Astrocyte of the hippocampus (primary cell): ENCODE data around the gene RHOXF2B.
"Not testable (repeated sequence)": the region's sequence is repeated elsewhere in the genome, so short reads cannot be mapped to it uniquely, and the experiment has no call there.

Experiments used
- DNase-seq: peaks from one replicate; pipeline ENCODE4 v3.0.0; 2011; ENCODE audit warnings: low read depth, low spot score

The RHOXF2B gene

GRCh38 chrX:120077590-120077989, at the start of gene RHOXF2B:
TSS of gene RHOXF2B (minus strand) at chrX:120077690. CDS start at chrX:120077552, 138 bp downstream.
- DNase-seq, result not testable (repeated sequence)

GRCh38 chrX:120125444-120125843, 48.0 kb upstream of the RHOXF2B start:
- no peak for DNase-seq

GRCh38 chrX:120120223-120120622, 42.7 kb upstream of the RHOXF2B start:
- no peak for DNase-seq

- DNase-seq, result no peak
These were observed 38.0 kb upstream of the RHOXF2B start, which contains the start of gene RHOXF1 for GRCh38 chrX:120115438-120115963. TSS of gene RHOXF1 (minus strand) at chrX:120115913. CDS start at chrX:120115862, 51 bp downstream.

- DNase-seq, result no peak
These were observed 34.1 kb upstream of the RHOXF2B start for GRCh38 chrX:120111611-120112010.

GRCh38 chrX:120109378-120109777, 31.9 kb upstream of the RHOXF2B start:
- DNase-seq, result no peak

GRCh38 chrX:120104707-120105106, 27.2 kb upstream of the RHOXF2B start:
- DNase-seq, result not testable (repeated sequence)

GRCh38 chrX:120101057-120101456, 23.6 kb upstream of the RHOXF2B start:
- not testable (repeated sequence) for DNase-seq

GRCh38 chrX:120090208-120090607, 12.7 kb upstream of the RHOXF2B start:
- no peak for DNase-seq

- DNase-seq, result no peak
These were observed 10.0 kb upstream of the RHOXF2B start for GRCh38 chrX:120087289-120088017.

- not testable (repeated sequence) for DNase-seq
These were observed 8.2 kb upstream of the RHOXF2B start for GRCh38 chrX:120085553-120086185.

GRCh38 chrX:120066169-120066568, 11.3 kb downstream of the RHOXF2B start:
- DNase-seq, result not testable (repeated sequence)

GRCh38 chrX:120042712-120043111, 34.8 kb downstream of the RHOXF2B start:
- DNase-seq, result not testable (repeated sequence)

- DNase-seq, result not testable (repeated sequence)
These were observed 35.2 kb downstream of the RHOXF2B start for GRCh38 chrX:120042247-120042646.

- not testable (repeated sequence) for DNase-seq
These were observed 37.3 kb downstream of the RHOXF2B start for GRCh38 chrX:120040176-120040575.

GRCh38 chrX:120039087-120039733, 38.3 kb downstream of the RHOXF2B start:
- DNase-seq, result not testable (repeated sequence)

- no peak for DNase-seq
These were observed 40.8 kb downstream of the RHOXF2B start for GRCh38 chrX:120036704-120037103.

- DNase-seq, result not testable (repeated sequence)
These were observed 41.8 kb downstream of the RHOXF2B start for GRCh38 chrX:120035522-120036309.

- DNase-seq, result no peak
These were observed 48.1 kb downstream of the RHOXF2B start for GRCh38 chrX:120029354-120029753.

GRCh38 chrX:120023259-120023658, 54.2 kb downstream of the RHOXF2B start:
- no peak for DNase-seq

- no peak for DNase-seq
These were observed 54.7 kb downstream of the RHOXF2B start for GRCh38 chrX:120022763-120023162.
